MM.1S (cell line): Measurements from ENCODE around the gene CATSPERB.

Experiments used
- CTCF ChIP-seq: fragments of 300-600 bp; sonication (generic); IDR thresholded peaks from 2 replicates; pipeline ENCODE4 v1.5.1; 2016; ENCODE audit warnings: antibody characterized with exemption, low read length, mixed read lengths
- EZH2 ChIP-seq: fragments of 300-600 bp; sonication (generic); optimal IDR thresholded peaks from 2 replicates; pipeline ENCODE3; 2017; ENCODE audit warnings: low read depth, mild to moderate bottlenecking, antibody characterized with exemption, low read length, mixed read lengths

GRCh38 chr14:91586410-91586809, 145.5 kb downstream of the CATSPERB start:
- no peak for TF ChIP-seq CTCF
- TF ChIP-seq EZH2: no peak
